IPS-15b (cell line): ENCODE measurements around the gene TCF21.

Experiments used
- H3K27me3 ChIP-seq: one replicate; pipeline ENCODE4 v1.6.1; 2013; ENCODE audit warnings: low read length; ENCODE audit not compliant: control insufficient read depth, insufficient read depth
- H3K36me3 ChIP-seq: one replicate; pipeline ENCODE4 v1.6.1; 2013; ENCODE audit warnings: low read length; ENCODE audit not compliant: control insufficient read depth, insufficient read depth
- H3K4me1 ChIP-seq: one replicate; pipeline ENCODE4 v1.6.1; 2013; ENCODE audit warnings: mild to moderate bottlenecking, low read length; ENCODE audit not compliant: control insufficient read depth, insufficient read depth
- H3K4me3 ChIP-seq: one replicate; pipeline ENCODE4 v1.5.1; 2013; ENCODE audit warnings: low read depth, low read length
- H3K9ac ChIP-seq: one replicate; pipeline ENCODE4 v1.6.1; 2013; ENCODE audit warnings: low read depth, mild to moderate bottlenecking, low read length
- H3K9me3 ChIP-seq: one replicate; pipeline ENCODE4 v1.6.1; 2013; ENCODE audit warnings: mild to moderate bottlenecking, low read length; ENCODE audit not compliant: control insufficient read depth, insufficient read depth

TCF21 gene

DNA sequence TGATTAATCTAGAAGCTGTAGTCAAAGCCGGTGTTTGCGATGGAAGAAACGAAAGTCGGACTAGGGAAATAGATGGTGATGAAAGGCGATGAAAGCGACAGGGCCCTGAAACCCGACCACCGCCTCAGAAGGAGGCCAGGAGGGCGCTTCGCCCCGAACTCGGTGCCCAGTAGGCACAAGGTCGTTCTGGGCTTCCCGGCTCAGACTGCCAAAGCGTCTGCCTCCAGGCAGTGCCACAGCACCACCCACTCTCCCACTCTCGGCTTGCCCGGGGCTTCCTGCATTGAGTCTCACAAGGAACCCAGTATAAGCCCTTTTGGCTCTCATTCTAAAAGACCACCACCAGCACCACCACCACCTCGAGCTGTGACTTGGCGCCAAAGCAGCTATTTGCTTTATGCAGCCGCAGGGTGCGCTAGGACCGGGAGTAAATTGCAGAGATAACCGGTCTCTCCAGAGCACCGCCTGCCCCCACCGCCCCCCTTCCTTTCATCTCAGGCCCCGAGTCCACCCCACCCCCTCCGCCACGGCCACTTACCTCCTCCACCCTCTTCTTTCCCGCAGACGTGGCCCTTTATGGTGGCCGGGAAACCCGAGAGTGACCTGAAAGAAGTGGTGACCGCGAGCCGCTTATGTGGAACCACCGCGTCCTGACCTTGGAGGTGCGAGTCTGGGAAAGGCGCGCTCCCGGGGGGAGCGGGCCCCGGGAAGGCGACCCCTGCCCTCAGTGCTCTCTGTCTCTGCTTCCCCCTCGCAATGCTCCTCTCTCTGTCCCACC lies 2.4 kb downstream of the TCF21 start:
- Histone ChIP-seq H3K36me3 (no peaks in the 10 kb centered on the region), H3K9me3 (no peaks in the 10 kb centered on the region), H3K4me3 (peak overlapping the region; percentile 50), H3K27me3 (peaks cover 98% of the 10 kb centered on the region), H3K9ac (no peak overlapping the region), H3K4me1 (peaks cover 9% of the 10 kb centered on the region)

GRCh38 chr6:133891927-133892812 lies 3.3 kb downstream of the TCF21 start:
- no peaks in the 10 kb centered on the region for H3K9me3 ChIP-seq
- peak overlapping the region; percentile 43 for H3K4me3 ChIP-seq
- H3K4me1 ChIP-seq: peaks cover 9% of the 10 kb centered on the region
- no peaks in the 10 kb centered on the region for H3K36me3 ChIP-seq
- no peak overlapping the region for H3K9ac ChIP-seq
- H3K27me3 ChIP-seq: peaks cover 98% of the 10 kb centered on the region

DNA sequence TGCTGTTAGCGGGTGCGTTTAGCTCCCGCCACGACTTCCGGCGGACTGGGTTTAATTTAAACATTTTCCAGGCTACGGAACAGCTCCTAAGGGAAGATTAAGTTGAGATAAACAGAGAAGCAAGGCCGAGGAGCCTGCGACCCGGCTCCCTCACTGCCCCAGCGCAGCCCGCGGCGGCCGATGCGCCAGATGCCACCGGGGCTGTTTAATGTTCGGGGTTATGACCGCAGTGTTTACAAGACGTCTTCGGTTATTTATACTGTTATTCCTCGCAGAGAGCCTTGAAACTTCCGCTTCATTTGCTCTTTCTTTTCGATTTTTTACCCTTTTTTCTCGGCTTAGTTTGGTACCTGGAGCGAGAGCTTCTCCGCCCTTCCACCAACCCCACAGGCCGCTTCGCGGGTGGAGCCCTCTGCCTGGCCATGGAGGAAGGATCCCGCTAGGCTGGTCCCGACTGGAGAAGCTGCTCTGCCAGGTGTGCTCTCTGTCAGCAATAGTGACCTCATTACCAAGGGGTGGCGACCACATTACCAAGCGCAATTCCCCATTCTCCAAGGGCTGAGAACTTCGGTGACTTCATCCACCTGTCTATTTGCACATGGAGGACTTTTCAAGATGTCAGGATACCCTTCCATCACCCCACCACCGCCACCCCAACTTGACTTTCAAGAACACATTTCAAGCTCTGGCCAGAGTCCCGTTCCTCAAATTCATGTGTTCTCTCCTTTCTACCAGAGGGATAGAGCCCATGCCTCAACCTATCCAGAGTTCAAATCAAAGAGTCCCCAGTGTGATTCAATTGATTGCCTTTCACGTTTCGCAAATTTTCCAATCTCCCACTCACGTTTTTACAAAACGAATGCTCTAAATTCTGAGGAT lies 4.1 kb downstream of the TCF21 start:
- H3K4me3 ChIP-seq: peak overlapping the region; percentile 43
- no peaks in the 10 kb centered on the region for H3K36me3 ChIP-seq
- peaks cover 98% of the 10 kb centered on the region for H3K27me3 ChIP-seq
- H3K9ac ChIP-seq: no peak overlapping the region
- no peaks in the 10 kb centered on the region for H3K9me3 ChIP-seq
- peaks cover 9% of the 10 kb centered on the region for H3K4me1 ChIP-seq

DNA sequence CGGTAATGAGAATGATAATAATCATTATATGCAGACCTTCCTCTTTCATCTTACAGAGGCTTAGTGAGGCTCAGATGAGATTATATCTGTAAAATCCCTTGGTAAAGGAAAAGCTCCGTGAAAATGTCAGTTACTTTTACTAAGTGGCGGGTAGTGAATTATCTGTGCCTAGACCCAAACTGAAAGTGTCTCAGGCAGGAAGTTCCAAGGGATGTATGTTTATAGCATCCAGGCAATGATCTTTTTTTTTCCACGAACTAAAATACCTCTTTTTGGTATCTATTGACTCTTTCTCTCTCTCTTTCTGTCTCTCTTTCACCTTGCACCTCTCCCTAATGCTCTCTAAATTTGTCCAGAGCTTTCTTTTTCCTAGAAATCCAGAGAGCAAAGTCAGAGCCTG lies 5.0 kb downstream of the TCF21 start:
- H3K4me3 ChIP-seq: peak overlapping the region; percentile 20
- H3K9me3 ChIP-seq: no peaks in the 10 kb centered on the region
- no peaks in the 10 kb centered on the region for H3K36me3 ChIP-seq
- H3K9ac ChIP-seq: no peak overlapping the region
- peaks cover 3% of the 10 kb centered on the region for H3K4me1 ChIP-seq
- H3K27me3 ChIP-seq: peaks cover 98% of the 10 kb centered on the region

DNA sequence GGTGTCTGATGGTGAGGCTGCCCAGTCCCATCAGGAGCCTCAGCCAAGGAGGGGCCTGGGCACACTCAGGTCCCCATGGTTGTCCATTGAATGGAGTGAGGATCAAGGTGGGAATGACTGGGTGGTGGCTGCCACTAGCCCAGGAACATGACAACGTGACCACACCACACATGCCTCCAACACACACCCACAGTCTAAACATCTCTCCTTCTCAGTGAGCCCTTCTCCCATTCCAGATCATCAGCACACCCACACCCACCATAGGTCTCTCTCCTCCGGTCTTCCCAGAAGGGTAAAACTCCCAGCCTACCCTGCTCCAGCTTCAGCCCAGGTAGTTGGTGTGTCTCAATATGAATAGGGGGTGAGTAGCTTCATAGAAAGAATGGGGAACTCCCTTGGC lies 5.5 kb downstream of the TCF21 start:
- Histone ChIP-seq H3K4me1 (peaks cover 3% of the 10 kb centered on the region), H3K4me3 (peak overlapping the region; percentile 20), H3K36me3 (no peaks in the 10 kb centered on the region), H3K9ac (no peak overlapping the region), H3K27me3 (peaks cover 96% of the 10 kb centered on the region), H3K9me3 (no peaks in the 10 kb centered on the region)

- Histone ChIP-seq H3K27me3 (peaks cover 91% of the 10 kb centered on the region), H3K9ac (no peak overlapping the region), H3K4me3 (peak overlapping the region; percentile 20), H3K4me1 (peaks cover 3% of the 10 kb centered on the region), H3K9me3 (no peaks in the 10 kb centered on the region), H3K36me3 (no peaks in the 10 kb centered on the region)
These were observed 6.0 kb downstream of the TCF21 start for GRCh38 chr6:133894795-133895358.

DNA sequence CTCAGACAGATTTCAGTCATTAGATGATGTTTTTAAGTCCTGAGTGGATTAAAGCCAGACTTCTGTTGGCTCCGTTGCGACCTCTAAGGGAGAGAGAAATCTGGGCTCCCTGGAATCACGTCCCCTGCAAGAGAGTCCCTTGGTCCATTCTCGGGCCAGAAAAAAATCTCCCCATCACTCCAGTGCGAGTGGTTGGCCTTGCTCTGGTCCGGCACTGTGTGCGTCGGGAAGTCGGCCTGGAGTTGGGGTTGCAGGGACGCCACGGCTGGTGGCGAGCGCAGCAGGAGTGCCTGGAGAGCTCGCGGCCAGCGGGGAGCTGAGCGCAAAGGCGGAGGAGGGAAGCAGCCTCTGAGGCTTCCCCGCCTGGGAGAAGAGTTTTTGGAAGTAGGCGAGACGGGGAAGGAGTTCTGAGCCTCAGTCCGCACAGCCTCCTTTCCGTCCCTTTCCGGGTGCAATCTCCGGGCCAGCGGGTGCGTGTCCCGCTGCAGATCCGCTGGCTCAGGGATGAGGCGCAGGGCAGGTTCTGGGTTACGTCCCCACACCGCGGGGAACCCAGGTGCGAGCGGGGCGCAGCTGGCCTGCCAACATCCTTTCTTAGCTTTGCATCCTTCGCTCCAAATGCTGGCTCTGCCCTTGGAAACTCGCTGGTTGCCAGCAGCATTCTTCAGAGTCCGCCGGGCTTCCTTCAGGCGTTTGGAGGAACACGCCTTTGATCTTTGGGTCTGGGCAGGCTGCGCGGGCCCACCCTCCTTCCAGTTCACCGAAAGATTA lies 6.8 kb downstream of the TCF21 start:
- Histone ChIP-seq H3K9me3 (no peaks in the 10 kb centered on the region), H3K4me3 (peak overlapping the region; percentile 62), H3K36me3 (no peaks in the 10 kb centered on the region), H3K27me3 (peaks cover 82% of the 10 kb centered on the region), H3K4me1 (peaks cover 2% of the 10 kb centered on the region), H3K9ac (no peak overlapping the region)

DNA sequence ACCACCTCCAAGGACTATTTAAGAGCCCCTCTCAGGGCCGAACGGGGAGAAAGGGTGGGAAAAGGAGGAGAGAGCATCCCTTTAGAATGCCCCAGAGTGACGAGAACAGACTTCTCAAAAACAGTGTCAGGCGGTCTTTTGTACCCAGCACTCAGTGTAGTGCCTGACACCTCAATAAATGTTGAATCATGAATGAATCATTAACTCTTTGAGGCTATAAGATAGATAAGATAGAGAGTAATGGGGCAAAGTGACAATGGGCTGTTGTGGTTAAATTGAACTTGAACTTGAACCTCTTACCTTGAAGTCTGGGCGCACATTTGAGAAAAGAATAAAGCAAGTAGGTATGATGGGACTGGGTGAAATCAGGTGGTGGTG lies 7.4 kb downstream of the TCF21 start:
- no peaks in the 10 kb centered on the region for H3K36me3 ChIP-seq
- no peaks in the 10 kb centered on the region for H3K9me3 ChIP-seq
- peaks cover 76% of the 10 kb centered on the region for H3K27me3 ChIP-seq
- H3K9ac ChIP-seq: no peak overlapping the region
- no peaks in the 10 kb centered on the region for H3K4me1 ChIP-seq
- H3K4me3 ChIP-seq: peak overlapping the region; percentile 62

GRCh38 chr6:133898263-133898662 lies 9.3 kb downstream of the TCF21 start:
- Histone ChIP-seq H3K4me3 (no peak overlapping the region), H3K27me3 (peaks cover 59% of the 10 kb centered on the region), H3K4me1 (no peaks in the 10 kb centered on the region), H3K36me3 (no peaks in the 10 kb centered on the region), H3K9me3 (no peaks in the 10 kb centered on the region), H3K9ac (no peak overlapping the region)

DNA sequence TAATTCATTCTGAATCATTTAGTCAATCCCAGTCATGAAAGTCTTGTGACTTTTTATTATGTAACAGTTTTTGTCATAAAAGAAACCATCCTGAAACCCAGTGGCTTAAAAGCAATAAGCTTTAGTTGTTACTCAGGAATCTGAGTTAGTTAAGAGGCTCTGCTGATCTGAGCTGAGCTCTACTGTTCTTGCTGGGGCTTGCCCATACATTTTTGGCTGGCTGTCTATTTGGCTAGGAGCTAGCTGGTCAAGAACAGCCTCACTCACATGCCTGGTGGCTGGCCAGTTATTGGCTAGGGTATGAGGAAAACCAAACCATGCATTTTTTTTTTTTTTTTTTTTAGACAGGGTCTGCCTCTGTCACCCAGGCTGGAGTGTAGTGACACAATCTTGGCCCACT lies 10.6 kb downstream of the TCF21 start:
- peaks cover 46% of the 10 kb centered on the region for H3K27me3 ChIP-seq

More for the DNA sequence above, 10.6 kb downstream of the TCF21 start:
- H3K36me3 ChIP-seq: no peaks in the 10 kb centered on the region
- no peaks in the 10 kb centered on the region for H3K9me3 ChIP-seq
- H3K4me1 ChIP-seq: no peaks in the 10 kb centered on the region
- H3K9ac ChIP-seq: no peak overlapping the region
- H3K4me3 ChIP-seq: no peak overlapping the region
